ENCODE measurements around the gene RASA3.

The RASA3 gene

DNA sequence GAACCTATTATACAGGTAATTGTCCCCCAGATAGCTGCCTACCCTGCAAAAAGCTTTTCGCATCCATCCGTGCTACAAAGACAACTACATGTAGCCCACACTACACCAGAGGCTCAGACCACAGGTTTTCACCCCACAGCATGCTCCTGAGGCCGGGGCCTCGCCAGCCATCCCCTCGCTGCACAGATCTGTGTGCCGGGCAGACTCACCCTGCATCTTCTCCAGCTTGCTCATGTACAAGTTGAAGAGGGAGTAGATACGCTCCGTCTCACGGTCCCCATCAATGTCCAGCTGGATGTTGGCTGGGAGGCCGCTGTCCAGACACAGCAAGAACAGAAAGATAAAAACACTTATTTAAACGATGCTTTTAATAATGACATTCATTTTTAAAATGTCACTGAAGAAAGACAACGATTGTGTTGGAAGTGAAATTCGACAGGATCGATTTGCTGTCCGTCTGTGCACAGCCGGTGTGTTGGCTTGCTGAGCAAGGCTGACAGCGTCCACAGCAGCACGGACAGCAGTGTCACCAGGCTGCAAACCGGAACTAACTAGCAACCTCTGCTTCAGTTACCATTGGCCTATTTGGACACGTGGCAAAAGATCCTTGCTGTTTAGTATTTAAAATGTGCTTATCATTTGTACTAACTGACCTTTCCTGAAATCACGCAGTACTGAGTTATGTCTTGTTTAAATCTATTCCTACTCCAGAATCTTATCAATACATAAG lies 140.0 kb downstream of the RASA3 start:
- H3K27ac ChIP-seq (replicated peaks), result no peak overlapping the region
- no peak overlapping the region for H3K4me3 ChIP-seq (replicated peaks; ENCODE audit: insufficient read depth, low read length)
- TF ChIP-seq, protein P1, sequence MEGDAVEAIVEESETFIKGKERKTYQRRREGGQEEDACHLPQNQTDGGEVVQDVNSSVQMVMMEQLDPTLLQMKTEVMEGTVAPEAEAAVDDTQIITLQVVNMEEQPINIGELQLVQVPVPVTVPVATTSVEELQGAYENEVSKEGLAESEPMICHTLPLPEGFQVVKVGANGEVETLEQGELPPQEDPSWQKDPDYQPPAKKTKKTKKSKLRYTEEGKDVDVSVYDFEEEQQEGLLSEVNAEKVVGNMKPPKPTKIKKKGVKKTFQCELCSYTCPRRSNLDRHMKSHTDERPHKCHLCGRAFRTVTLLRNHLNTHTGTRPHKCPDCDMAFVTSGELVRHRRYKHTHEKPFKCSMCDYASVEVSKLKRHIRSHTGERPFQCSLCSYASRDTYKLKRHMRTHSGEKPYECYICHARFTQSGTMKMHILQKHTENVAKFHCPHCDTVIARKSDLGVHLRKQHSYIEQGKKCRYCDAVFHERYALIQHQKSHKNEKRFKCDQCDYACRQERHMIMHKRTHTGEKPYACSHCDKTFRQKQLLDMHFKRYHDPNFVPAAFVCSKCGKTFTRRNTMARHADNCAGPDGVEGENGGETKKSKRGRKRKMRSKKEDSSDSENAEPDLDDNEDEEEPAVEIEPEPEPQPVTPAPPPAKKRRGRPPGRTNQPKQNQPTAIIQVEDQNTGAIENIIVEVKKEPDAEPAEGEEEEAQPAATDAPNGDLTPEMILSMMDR (IDR thresholded peaks at IDR 0.05; ENCODE audit: insufficient read depth, low read length), result no peak
- no peak for TF ChIP-seq SPI1 (IDR thresholded peaks at IDR 0.05; ENCODE audit: borderline replicate concordance, low read depth)
- TF ChIP-seq, protein P2, sequence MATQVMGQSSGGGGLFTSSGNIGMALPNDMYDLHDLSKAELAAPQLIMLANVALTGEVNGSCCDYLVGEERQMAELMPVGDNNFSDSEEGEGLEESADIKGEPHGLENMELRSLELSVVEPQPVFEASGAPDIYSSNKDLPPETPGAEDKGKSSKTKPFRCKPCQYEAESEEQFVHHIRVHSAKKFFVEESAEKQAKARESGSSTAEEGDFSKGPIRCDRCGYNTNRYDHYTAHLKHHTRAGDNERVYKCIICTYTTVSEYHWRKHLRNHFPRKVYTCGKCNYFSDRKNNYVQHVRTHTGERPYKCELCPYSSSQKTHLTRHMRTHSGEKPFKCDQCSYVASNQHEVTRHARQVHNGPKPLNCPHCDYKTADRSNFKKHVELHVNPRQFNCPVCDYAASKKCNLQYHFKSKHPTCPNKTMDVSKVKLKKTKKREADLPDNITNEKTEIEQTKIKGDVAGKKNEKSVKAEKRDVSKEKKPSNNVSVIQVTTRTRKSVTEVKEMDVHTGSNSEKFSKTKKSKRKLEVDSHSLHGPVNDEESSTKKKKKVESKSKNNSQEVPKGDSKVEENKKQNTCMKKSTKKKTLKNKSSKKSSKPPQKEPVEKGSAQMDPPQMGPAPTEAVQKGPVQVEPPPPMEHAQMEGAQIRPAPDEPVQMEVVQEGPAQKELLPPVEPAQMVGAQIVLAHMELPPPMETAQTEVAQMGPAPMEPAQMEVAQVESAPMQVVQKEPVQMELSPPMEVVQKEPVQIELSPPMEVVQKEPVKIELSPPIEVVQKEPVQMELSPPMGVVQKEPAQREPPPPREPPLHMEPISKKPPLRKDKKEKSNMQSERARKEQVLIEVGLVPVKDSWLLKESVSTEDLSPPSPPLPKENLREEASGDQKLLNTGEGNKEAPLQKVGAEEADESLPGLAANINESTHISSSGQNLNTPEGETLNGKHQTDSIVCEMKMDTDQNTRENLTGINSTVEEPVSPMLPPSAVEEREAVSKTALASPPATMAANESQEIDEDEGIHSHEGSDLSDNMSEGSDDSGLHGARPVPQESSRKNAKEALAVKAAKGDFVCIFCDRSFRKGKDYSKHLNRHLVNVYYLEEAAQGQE (IDR thresholded peaks at IDR 0.05; ENCODE audit: insufficient replicate concordance, low read depth), result no peak
- DNase-seq (ENCODE audit: low read depth in 1 of 2, low spot score in 1 of 2), result no peak
- no peaks in the 10 kb centered on the region for H3K27me3 ChIP-seq (ENCODE audit: insufficient read depth, poor library complexity, severe bottlenecking)

DNA sequence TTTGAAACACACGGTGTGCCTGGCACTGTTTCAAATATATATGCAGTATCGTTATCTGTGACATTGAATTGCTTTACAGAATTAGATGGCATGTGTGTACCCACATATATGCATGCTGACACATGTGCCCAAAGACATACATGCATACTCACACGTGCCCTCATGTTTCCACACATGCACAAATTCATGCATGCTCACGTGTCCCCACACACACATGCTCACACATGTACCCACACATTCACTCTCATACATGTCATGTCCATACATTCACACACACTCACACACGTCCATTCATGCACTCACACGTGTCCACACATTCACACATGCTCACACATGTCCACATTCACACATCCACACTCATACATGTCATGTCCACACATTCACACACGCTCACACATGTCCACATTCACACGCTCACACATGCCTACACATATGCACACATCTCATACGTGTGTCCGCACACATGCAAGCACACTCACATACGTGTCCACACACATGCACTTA lies 140.7 kb downstream of the RASA3 start:
- Histone ChIP-seq H3K4me3 (replicated peaks; ENCODE audit: insufficient read depth, low read length) (no peak overlapping the region), H3K27me3 (ENCODE audit: insufficient read depth, poor library complexity, severe bottlenecking) (no peaks in the 10 kb centered on the region), H3K27ac (replicated peaks) (no peak overlapping the region)
- DNase-seq (ENCODE audit: low read depth in 1 of 2, low spot score in 1 of 2), result no peak
- TF ChIP-seq, protein P2 (IDR thresholded peaks at IDR 0.05; ENCODE audit: insufficient replicate concordance, low read depth), result no peak
- TF ChIP-seq POLR2AphosphoS5 (IDR thresholded peaks at IDR 0.05; ENCODE audit: low read depth) (no peak), GABPA (IDR thresholded peaks at IDR 0.05; ENCODE audit: low read depth) (no peak), SPI1 (IDR thresholded peaks at IDR 0.05; ENCODE audit: borderline replicate concordance, low read depth) (no peak)
- TF ChIP-seq, protein P1 (IDR thresholded peaks at IDR 0.05; ENCODE audit: insufficient read depth, low read length), result no peak

DNA sequence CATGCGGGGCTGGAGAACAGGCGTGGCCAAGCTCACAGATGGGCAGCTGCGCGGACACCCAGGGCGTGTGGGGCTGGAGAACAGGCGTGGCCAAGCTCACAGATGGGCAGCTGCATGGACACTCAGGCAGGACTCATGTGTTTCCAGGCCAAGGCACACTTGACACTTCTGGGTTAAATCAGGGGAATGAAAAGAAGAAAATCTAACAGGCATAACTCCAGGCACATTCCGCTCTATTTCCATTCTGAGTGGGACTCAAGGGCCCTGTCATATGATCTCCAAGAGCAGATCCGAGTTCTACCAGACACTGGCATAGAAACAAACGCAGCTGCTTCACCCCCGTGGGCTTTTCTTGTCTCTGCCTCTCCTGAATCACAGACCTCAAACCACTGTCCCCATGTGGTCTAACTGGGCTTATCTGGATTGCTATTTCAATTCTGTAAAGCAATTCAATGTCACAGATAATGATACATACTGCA lies 141.2 kb downstream of the RASA3 start:
- no peak overlapping the region for H3K27ac ChIP-seq (replicated peaks)
- H3K27me3 ChIP-seq (ENCODE audit: insufficient read depth, poor library complexity, severe bottlenecking), result no peaks in the 10 kb centered on the region
- DNase-seq (ENCODE audit: low read depth in 1 of 2, low spot score in 1 of 2), result no peak
- H3K4me3 ChIP-seq (replicated peaks; ENCODE audit: insufficient read depth, low read length), result no peak overlapping the region
- TF ChIP-seq, protein P2 (IDR thresholded peaks at IDR 0.05; ENCODE audit: insufficient replicate concordance, low read depth), result no peak
- TF ChIP-seq SPI1 (IDR thresholded peaks at IDR 0.05; ENCODE audit: borderline replicate concordance, low read depth) (no peak), GABPA (IDR thresholded peaks at IDR 0.05; ENCODE audit: low read depth) (no peak), POLR2AphosphoS5 (IDR thresholded peaks at IDR 0.05; ENCODE audit: low read depth) (no peak)
- TF ChIP-seq, protein P1 (IDR thresholded peaks at IDR 0.05; ENCODE audit: insufficient read depth, low read length), result no peak
